Neutrophil (primary cell): Measurements from ENCODE around the gene NRG2.

ENCODE experiments used
- H3K27ac ChIP-seq: fragments of 200-600 bp; sonication (generic); 2 replicates; pipeline ENCODE4 v1.5.1; 2016; ENCODE audit warnings: mild to moderate bottlenecking, moderate library complexity
- H3K27me3 ChIP-seq: fragments of 200-600 bp; sonication (generic); 2 replicates; pipeline ENCODE4 v1.6.0; 2016; ENCODE audit warnings: mild to moderate bottlenecking
- H3K36me3 ChIP-seq: fragments of 200-600 bp; sonication (generic); 2 replicates; pipeline ENCODE4 v1.5.1; 2017
- H3K4me1 ChIP-seq, 2 experiments: fragments of 200-600 bp in 1 of 2; sonication (generic) in 1 of 2; 1 replicate in 1 of 2; 2 replicates in 1 of 2; pipeline versions ENCODE4 v1.5.1 to v1.6.1; 2013 to 2016; ENCODE audit warnings: low read depth in 1 of 2, low read length in 1 of 2, mild to moderate bottlenecking in 1 of 2, moderate library complexity in 1 of 2; ENCODE audit not compliant: control insufficient read depth in 1 of 2, insufficient read depth in 1 of 2
- H3K4me3 ChIP-seq, 2 experiments: fragments of 200-600 bp in 1 of 2; sonication (generic) in 1 of 2; 1 replicate in 1 of 2; 2 replicates in 1 of 2; pipeline ENCODE4 v1.5.1; 2013 to 2016; ENCODE audit warnings: low read depth in 1 of 2, low read length in 1 of 2, mild to moderate bottlenecking in 1 of 2, moderate library complexity in 1 of 2
- H3K9me3 ChIP-seq: fragments of 200-600 bp; sonication (generic); 2 replicates; pipeline ENCODE4 v1.5.1; 2016
- CTCF ChIP-seq: fragments of 200-600 bp; sonication (generic); IDR thresholded peaks from 2 replicates; pipeline ENCODE4 v1.5.1; 2016; ENCODE audit warnings: antibody characterized with exemption

The NRG2 gene

GRCh38 chr5:140041492-140042392 is 1.4 kb downstream of the NRG2 start:
- Histone ChIP-seq H3K4me3 (no peak overlapping the region), H3K9me3 (no peaks in the 10 kb centered on the region), H3K27me3 (peaks cover 99% of the 10 kb centered on the region), H3K27ac (no peak overlapping the region), H3K4me1 (peaks cover 9 to 36% of the 10 kb centered on the region in 2 experiments), H3K36me3 (no peaks in the 10 kb centered on the region)
- TF ChIP-seq CTCF, result no peak

- Histone ChIP-seq H3K27ac (no peak overlapping the region), H3K4me1 (peaks cover 9 to 36% of the 10 kb centered on the region in 2 experiments), H3K36me3 (no peaks in the 10 kb centered on the region), H3K27me3 (peaks cover 100% of the 10 kb centered on the region), H3K4me3 (no peak overlapping the region), H3K9me3 (no peaks in the 10 kb centered on the region)
- no peak for TF ChIP-seq CTCF
Observed at GRCh38 chr5:140041099-140041491, 2.0 kb downstream of the NRG2 start.

GRCh38 chr5:140040358-140040757 is 2.7 kb downstream of the NRG2 start:
- TF ChIP-seq CTCF, result no peak
- Histone ChIP-seq H3K27ac (no peak overlapping the region), H3K9me3 (no peaks in the 10 kb centered on the region), H3K36me3 (no peaks in the 10 kb centered on the region), H3K27me3 (peaks cover 100% of the 10 kb centered on the region), H3K4me1 (peaks cover 9 to 36% of the 10 kb centered on the region in 2 experiments), H3K4me3 (no peak overlapping the region)

- no peaks in the 10 kb centered on the region for H3K36me3 ChIP-seq
- H3K4me3 ChIP-seq, result no peak overlapping the region
- no peak for TF ChIP-seq CTCF
- peaks cover 100% of the 10 kb centered on the region for H3K27me3 ChIP-seq
- no peaks in the 10 kb centered on the region for H3K9me3 ChIP-seq
- H3K27ac ChIP-seq, result no peak overlapping the region
- peaks cover 9 to 36% of the 10 kb centered on the region in 2 experiments for H3K4me1 ChIP-seq
Observed at GRCh38 chr5:140039561-140039960, 3.5 kb downstream of the NRG2 start.

- no peak for TF ChIP-seq CTCF
- H3K27ac ChIP-seq, result no peak overlapping the region
- peaks cover 100% of the 10 kb centered on the region for H3K27me3 ChIP-seq
- H3K4me3 ChIP-seq, result no peak overlapping the region
- H3K4me1 ChIP-seq, result peaks cover 9 to 35% of the 10 kb centered on the region in 2 experiments
- no peaks in the 10 kb centered on the region for H3K36me3 ChIP-seq
- H3K9me3 ChIP-seq, result no peaks in the 10 kb centered on the region
Observed at GRCh38 chr5:140038373-140038957, 4.6 kb downstream of the NRG2 start.
